Measurements from ENCODE around the gene LARP4B.

GRCh38 chr10:819816-820215 lies 111.7 kb downstream of the LARP4B start:
- TF ChIP-seq CTCF (IDR thresholded peaks at IDR 0.05) (no peak), POLR2A (IDR thresholded peaks at IDR 0.05) (no peak)
